Measurements from ENCODE around the gene RUVBL1.

The RUVBL1 gene

GRCh38 chr3:128066114-128066513, 57.5 kb downstream of the RUVBL1 start:
- DNase-seq, result no peak

GRCh38 chr3:128064962-128065361, 58.6 kb downstream of the RUVBL1 start:
- DNase-seq, result no peak

GRCh38 chr3:128063865-128064264, 59.7 kb downstream of the RUVBL1 start:
- no peak for DNase-seq

- DNase-seq, result no peak
These were observed 61.4 kb downstream of the RUVBL1 start for GRCh38 chr3:128062033-128062745.

- no peak for DNase-seq
These were observed 62.9 kb downstream of the RUVBL1 start for GRCh38 chr3:128060473-128061381.

GRCh38 chr3:128056258-128056657, 67.4 kb downstream of the RUVBL1 start:
- DNase-seq, result no peak

GRCh38 chr3:128054367-128054766, 69.2 kb downstream of the RUVBL1 start:
- DNase-seq, result no peak

GRCh38 chr3:128053614-128054013, 70.0 kb downstream of the RUVBL1 start:
- DNase-seq, result no peak

- DNase-seq, result no peak
These were observed 70.8 kb downstream of the RUVBL1 start for GRCh38 chr3:128052595-128053351.

- DNase-seq, result peak; percentile 94
These were observed 71.6 kb downstream of the RUVBL1 start, which contains the start of gene SEC61A1 for GRCh38 chr3:128051837-128052594. TSS of gene SEC61A1 (plus strand) at chr3:128052437. CDS start at chr3:128052553, 116 bp downstream.

GRCh38 chr3:128051459-128051836, 72.2 kb downstream of the RUVBL1 start:
- DNase-seq, result peak; percentile 21

- DNase-seq, result no peak
These were observed 73.0 kb downstream of the RUVBL1 start for GRCh38 chr3:128050597-128050996.

GRCh38 chr3:128041344-128041743, 82.3 kb downstream of the RUVBL1 start:
- DNase-seq, result no peak

GRCh38 chr3:128040660-128041059, 83.0 kb downstream of the RUVBL1 start:
- DNase-seq, result no peak

- DNase-seq, result no peak
These were observed 83.6 kb downstream of the RUVBL1 start for GRCh38 chr3:128040041-128040440.

GRCh38 chr3:128036119-128036518, 87.5 kb downstream of the RUVBL1 start:
- no peak for DNase-seq

- DNase-seq, result peak; percentile 19
These were observed 90.5 kb downstream of the RUVBL1 start for GRCh38 chr3:128033102-128033501.

Measured in NCI-H226 (cell line).